ENCODE data around the gene PODNL1. TPM values are rescaled to one million over a fixed set of nuclear protein-coding genes. Genes with fewer than 3 reads are reported as not detected.
"Not testable (repeated sequence)": the region's sequence is repeated elsewhere in the genome, so short reads cannot be mapped to it uniquely, and the experiment has no call there.

The PODNL1 gene
- total and polyA plus RNA-seq, 2 experiments from 2014 or later: 0.17 to 2.4 TPM

DNA sequence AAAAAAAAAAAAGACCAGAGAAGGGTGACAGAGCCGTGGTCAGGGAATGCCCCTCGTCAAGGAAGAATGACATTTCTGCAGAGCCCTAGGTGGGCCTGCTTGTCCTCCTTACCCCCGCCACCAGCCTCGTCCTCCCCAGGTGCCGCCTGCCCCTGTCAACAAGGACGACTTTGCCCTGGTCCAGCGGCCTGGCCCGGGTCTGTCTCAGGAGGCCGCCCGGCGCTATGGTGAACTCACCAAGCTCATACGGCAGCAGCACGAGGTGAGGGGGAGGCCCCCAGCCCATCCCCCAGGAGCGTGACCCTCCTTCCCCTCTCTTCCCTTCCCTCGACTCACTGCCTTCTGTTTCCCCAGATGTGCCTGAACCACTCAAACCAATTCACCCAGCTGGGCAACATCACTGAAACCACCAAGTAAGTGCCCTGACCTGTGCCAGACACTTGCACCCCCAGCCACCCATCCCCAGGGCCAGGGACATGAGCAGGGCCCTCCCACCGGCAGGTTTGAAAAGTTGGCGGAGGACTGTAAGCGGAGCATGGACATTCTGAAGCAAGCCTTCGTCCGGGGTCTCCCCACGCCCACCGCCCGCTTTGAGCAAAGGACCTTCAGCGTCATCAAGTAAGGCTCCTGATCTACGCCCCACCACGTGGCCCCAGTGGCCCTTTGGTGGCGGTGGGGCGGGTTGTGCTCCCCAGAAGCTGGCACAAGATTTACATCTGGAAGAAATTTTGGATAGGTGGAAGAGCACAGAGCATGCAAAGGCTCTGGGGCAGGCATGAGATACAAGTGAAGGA lies 14.8 kb downstream of the PODNL1 start:
- H4K20me1 ChIP-seq (ENCODE audit: insufficient read depth, poor library complexity, severe bottlenecking): no peaks in the 10 kb centered on the region
- TF ChIP-seq EZH2 (IDR thresholded peaks at IDR 0.05; ENCODE audit: borderline replicate concordance) (no peak), EZH2phosphoT487 (IDR thresholded peaks at IDR 0.05; ENCODE audit: low read depth, severe bottlenecking, unreplicated experiment) (no peak)
- TF ChIP-seq, protein P1, sequence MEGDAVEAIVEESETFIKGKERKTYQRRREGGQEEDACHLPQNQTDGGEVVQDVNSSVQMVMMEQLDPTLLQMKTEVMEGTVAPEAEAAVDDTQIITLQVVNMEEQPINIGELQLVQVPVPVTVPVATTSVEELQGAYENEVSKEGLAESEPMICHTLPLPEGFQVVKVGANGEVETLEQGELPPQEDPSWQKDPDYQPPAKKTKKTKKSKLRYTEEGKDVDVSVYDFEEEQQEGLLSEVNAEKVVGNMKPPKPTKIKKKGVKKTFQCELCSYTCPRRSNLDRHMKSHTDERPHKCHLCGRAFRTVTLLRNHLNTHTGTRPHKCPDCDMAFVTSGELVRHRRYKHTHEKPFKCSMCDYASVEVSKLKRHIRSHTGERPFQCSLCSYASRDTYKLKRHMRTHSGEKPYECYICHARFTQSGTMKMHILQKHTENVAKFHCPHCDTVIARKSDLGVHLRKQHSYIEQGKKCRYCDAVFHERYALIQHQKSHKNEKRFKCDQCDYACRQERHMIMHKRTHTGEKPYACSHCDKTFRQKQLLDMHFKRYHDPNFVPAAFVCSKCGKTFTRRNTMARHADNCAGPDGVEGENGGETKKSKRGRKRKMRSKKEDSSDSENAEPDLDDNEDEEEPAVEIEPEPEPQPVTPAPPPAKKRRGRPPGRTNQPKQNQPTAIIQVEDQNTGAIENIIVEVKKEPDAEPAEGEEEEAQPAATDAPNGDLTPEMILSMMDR (IDR thresholded peaks at IDR 0.05; ENCODE audit: poor library complexity): no peak
- H2AFZ ChIP-seq: no peak overlapping the region
- no peaks in the 10 kb centered on the region for H3K4me1 ChIP-seq (ENCODE audit: insufficient read depth)
- no peaks in the 10 kb centered on the region for H3K79me2 ChIP-seq
- H3K27ac ChIP-seq: no peak overlapping the region
- no peak for DNase-seq (ENCODE audit: low spot score)
- H3K4me3 ChIP-seq: no peak overlapping the region
- no peak overlapping the region for H3K4me2 ChIP-seq
- H3K36me3 ChIP-seq (replicated peaks; ENCODE audit: insufficient read depth, low read depth): no peaks in the 10 kb centered on the region
- no peaks in the 10 kb centered on the region for H3K27me3 ChIP-seq
- no peaks in the 10 kb centered on the region for H3K9me3 ChIP-seq (ENCODE audit: low read depth)
- 96% methylated on average over 18 of the region's 28 CpGs for WGBS (ENCODE audit: low lambda C conversion rate, missing lambda C conversion rate)
- no peaks in the 10 kb centered on the region for H3K9me2 ChIP-seq (replicated peaks; ENCODE audit: insufficient read depth)

DNA sequence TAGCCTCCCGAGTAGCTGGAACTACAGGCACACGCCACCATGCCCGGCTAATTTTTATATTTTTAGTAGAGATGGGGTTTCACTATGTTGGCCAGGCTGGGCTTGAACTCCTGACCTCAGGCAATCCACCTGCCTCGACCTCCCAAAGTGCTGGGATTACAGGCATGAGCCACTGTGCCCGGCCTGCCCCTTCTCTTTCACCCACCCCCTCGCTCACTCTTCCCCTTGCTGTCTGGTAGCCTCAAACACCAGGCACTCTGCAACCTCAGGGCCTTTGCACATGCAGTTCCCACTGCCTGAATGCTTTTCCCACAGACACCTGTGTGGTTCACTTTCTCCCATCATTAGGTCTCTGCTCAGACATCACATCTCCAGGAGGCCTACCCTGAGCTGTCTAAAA lies 16.1 kb downstream of the PODNL1 start:
- not testable (repeated sequence) for H3K79me2 ChIP-seq; DNase-seq (ENCODE audit: low spot score); H3K27me3 ChIP-seq; H2AFZ ChIP-seq; H3K4me3 ChIP-seq; H3K36me3 ChIP-seq (replicated peaks; ENCODE audit: insufficient read depth, low read depth); H3K9me3 ChIP-seq (ENCODE audit: low read depth); H3K27ac ChIP-seq; H4K20me1 ChIP-seq (ENCODE audit: insufficient read depth, poor library complexity, severe bottlenecking); H3K4me2 ChIP-seq; H3K9me2 ChIP-seq (replicated peaks; ENCODE audit: insufficient read depth); H3K4me1 ChIP-seq (ENCODE audit: insufficient read depth)
- 95% methylated on average over 6 of the region's 6 CpGs for WGBS (ENCODE audit: low lambda C conversion rate, missing lambda C conversion rate)

DNA sequence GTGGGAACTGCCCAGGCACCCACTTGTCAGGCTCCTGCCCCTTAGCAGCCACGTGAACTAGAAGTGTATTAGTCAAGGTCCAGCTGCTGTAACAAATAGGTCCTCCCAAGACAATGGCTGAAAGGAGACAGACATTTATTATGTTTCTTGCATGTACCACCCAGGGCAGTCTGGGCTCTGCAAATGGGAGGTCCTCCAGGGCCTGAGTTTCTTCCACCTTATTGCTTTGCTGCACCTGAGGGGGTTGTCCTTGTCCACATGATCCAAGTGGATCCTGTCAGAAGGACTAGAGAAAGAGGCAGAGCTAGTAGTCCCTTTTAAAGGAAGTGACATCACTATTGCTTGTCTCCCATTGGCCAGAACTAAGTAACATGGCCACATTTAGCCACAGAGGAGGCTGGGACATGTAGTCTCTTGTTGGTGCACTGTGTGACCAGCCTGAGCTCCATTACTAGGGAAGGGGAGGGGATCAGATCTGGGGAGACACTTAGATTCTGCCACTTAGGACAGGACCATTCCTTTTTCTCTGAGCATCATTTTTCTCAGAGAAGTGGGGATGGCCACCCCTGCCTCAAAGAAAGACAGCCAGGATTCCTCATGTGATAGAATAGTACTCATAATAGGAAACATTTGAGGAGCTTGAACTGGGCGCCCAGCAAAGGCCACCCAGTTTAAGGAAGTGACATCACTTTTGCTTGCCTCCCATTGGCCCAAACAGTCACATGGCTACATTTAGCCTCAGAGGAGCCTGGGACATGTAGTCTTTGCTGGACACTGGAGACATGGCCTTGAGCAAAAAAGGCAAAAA lies 17.1 kb downstream of the PODNL1 start:
- Histone ChIP-seq H2AFZ (no peak overlapping the region), H3K27ac (no peak overlapping the region)

More for the DNA sequence above, 17.1 kb downstream of the PODNL1 start:
- H3K27me3 ChIP-seq: no peaks in the 10 kb centered on the region
- no peaks in the 10 kb centered on the region for H4K20me1 ChIP-seq (ENCODE audit: insufficient read depth, poor library complexity, severe bottlenecking)
- WGBS (ENCODE audit: low lambda C conversion rate, missing lambda C conversion rate): 93% methylated on average over 2 of the region's 2 CpGs
- H3K36me3 ChIP-seq (replicated peaks; ENCODE audit: insufficient read depth, low read depth): no peaks in the 10 kb centered on the region
- DNase-seq (ENCODE audit: low spot score): no peak
- H3K9me3 ChIP-seq (ENCODE audit: low read depth): no peaks in the 10 kb centered on the region
- TF ChIP-seq EZH2 (IDR thresholded peaks at IDR 0.05; ENCODE audit: borderline replicate concordance) (no peak), EZH2phosphoT487 (IDR thresholded peaks at IDR 0.05; ENCODE audit: low read depth, severe bottlenecking, unreplicated experiment) (no peak)
- TF ChIP-seq, protein P1 (IDR thresholded peaks at IDR 0.05; ENCODE audit: poor library complexity): no peak
- H3K4me1 ChIP-seq (ENCODE audit: insufficient read depth): no peaks in the 10 kb centered on the region
- no peak overlapping the region for H3K4me3 ChIP-seq
- H3K9me2 ChIP-seq (replicated peaks; ENCODE audit: insufficient read depth): no peaks in the 10 kb centered on the region
- H3K79me2 ChIP-seq: no peaks in the 10 kb centered on the region
- H3K4me2 ChIP-seq: no peak overlapping the region
